ENCODE data around the gene LHPP.

DNA sequence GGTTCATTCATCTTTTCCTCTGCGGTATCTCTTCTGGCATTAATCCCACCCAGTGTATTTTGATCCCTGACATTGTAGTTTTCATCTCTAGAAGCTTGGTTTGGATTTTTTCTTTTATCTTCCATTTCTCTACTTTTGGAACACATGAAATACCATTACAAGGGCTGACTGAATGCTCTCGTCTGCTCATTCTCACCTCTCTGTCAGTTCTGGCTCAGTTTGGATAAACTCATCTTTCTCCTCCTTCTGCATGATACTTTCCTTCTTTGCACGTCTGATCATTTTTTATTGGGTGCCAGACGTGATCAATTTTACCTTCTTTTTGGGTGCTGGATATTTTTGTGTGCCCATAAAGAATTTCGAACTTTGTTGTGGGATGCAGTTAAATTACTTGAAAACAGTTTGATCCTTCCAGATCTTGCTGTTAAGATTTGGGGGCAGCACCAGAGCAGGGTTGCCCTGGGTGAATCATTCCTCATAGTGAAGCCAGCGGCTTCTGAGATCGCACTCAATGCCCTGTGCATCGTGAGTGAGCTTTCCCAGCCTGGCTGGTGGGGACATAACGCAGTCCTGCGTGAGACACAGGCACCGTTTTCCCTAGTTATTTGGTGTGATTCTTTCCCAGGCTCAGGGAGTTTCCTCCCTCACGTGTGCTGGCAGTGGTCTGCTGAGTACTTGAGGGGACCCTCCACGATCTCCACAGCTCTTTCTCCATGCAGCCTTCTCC is 53.8 kb downstream of the LHPP start:
- TF ChIP-seq REST (IDR thresholded peaks at IDR 0.05; ENCODE audit: unreplicated experiment) = no peak
- no peak for TF ChIP-seq POLR2AphosphoS5 (IDR thresholded peaks at IDR 0.05; ENCODE audit: low read depth)
- no peak for TF ChIP-seq CTCF (conservative IDR thresholded peaks at IDR 0.05; ENCODE audit: low read depth in 2 of 2)
- TF ChIP-seq JUNB (IDR thresholded peaks at IDR 0.05; ENCODE audit: unreplicated experiment) = no peak
- TF ChIP-seq EZH2 (IDR thresholded peaks at IDR 0.05; ENCODE audit: low read depth, unreplicated experiment) = no peak
- no peak for TF ChIP-seq CREB1 (CRISPR knock-in tag; IDR thresholded peaks at IDR 0.05; ENCODE audit: low read depth)
- no peak for TF ChIP-seq ZNF462 (CRISPR knock-in tag; IDR thresholded peaks at IDR 0.05)
- no peak for TF ChIP-seq EZH2phosphoT487 (IDR thresholded peaks at IDR 0.05; ENCODE audit: unreplicated experiment)
- no peak for TF ChIP-seq NANOG (IDR thresholded peaks at IDR 0.05; ENCODE audit: borderline replicate concordance)
- no peak for TF ChIP-seq ZNF114 (CRISPR knock-in tag; IDR thresholded peaks at IDR 0.05)
- TF ChIP-seq, protein P1, sequence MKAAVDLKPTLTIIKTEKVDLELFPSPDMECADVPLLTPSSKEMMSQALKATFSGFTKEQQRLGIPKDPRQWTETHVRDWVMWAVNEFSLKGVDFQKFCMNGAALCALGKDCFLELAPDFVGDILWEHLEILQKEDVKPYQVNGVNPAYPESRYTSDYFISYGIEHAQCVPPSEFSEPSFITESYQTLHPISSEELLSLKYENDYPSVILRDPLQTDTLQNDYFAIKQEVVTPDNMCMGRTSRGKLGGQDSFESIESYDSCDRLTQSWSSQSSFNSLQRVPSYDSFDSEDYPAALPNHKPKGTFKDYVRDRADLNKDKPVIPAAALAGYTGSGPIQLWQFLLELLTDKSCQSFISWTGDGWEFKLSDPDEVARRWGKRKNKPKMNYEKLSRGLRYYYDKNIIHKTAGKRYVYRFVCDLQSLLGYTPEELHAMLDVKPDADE (IDR thresholded peaks at IDR 0.05) = no peak
- no peak for TF ChIP-seq STAT1 (IDR thresholded peaks at IDR 0.05; ENCODE audit: unreplicated experiment)
- TF ChIP-seq ZNF331 (CRISPR knock-in tag; IDR thresholded peaks at IDR 0.05; ENCODE audit: low read depth) = no peak

Data from GM23338 (cell line).